Aorta (tissue), 5 donors: ENCODE results near the gene CD8B. TPM values are rescaled to one million over a fixed set of nuclear protein-coding genes. Genes with fewer than 3 reads are reported as not detected.

Source experiments
- ATAC-seq: fragments of 200-7000 bp; cut with Tn5 transposase; one replicate; pipeline ENCODE4 v1.9.1; 2022; ENCODE audit warnings: moderate library complexity; ENCODE audit not compliant: low FRiP score
- DNase-seq, 2 donors: peaks; one replicate each; pipeline ENCODE4 v3.0.0-alpha.2; 2020
- H3K27ac ChIP-seq, 2 donors: one replicate each; pipeline ENCODE4 v1.5.1; 2013; ENCODE audit warnings: low read length in 2 of 2, mild to moderate bottlenecking in 2 of 2, moderate library complexity in 2 of 2, control low read depth in 1 of 2, inconsistent platforms in 1 of 2, low read depth in 1 of 2
- H3K27me3 ChIP-seq, 2 donors: one replicate each; pipeline ENCODE4 v1.6.1; 2013; ENCODE audit warnings: control low read depth in 1 of 2, low read length in 1 of 2, mild to moderate bottlenecking in 1 of 2, moderate library complexity in 1 of 2; ENCODE audit not compliant: insufficient read depth in 2 of 2, control insufficient read depth in 1 of 2
- H3K36me3 ChIP-seq, 2 donors: one replicate each; pipeline ENCODE4 v1.6.1; 2013; ENCODE audit warnings: control low read depth in 1 of 2, low read length in 1 of 2, mild to moderate bottlenecking in 1 of 2; ENCODE audit not compliant: insufficient read depth in 2 of 2, control insufficient read depth in 1 of 2
- H3K4me1 ChIP-seq, 2 donors: one replicate each; pipeline ENCODE4 v1.6.1; 2013; ENCODE audit warnings: low read length in 2 of 2, control low read depth in 1 of 2, mild to moderate bottlenecking in 1 of 2, moderate library complexity in 1 of 2; ENCODE audit not compliant: insufficient read depth in 2 of 2, control insufficient read depth in 1 of 2
- H3K4me3 ChIP-seq, 2 donors: one replicate each; pipeline ENCODE4 v1.5.1; 2013; ENCODE audit warnings: low read length in 2 of 2, control low read depth in 1 of 2, mild to moderate bottlenecking in 1 of 2
- H3K9me3 ChIP-seq: one replicate; pipeline ENCODE4 v1.6.1; 2013; ENCODE audit warnings: mild to moderate bottlenecking, low read length; ENCODE audit not compliant: control insufficient read depth
- WGBS, 2 donors: extraction: QIAGEN DNeasy Blood & Tissue Kit; methylation state at CpG; one replicate each; pipeline ENCODE4 v1.1.7; 2013; 5-methylcytosine and 5-hydroxymethylcytosine counted together
- intact Hi-C, 2 donors: fragments of 100-400 bp; cut with DNase I; formaldehyde crosslinking; loops; one replicate each; pipeline versions ENCODE4 v1.14.2 to v1.15.0; 2022
- polyA plus RNA-seq, 2 donors: library from polyadenylated mRNA; stranded (reverse); fragments of 200-250 nt; gene quantifications; one replicate each; pipeline ENCODE4 v1.2.3, GENCODE V29; 2013
- total RNA-seq, 2 donors: library from RNA; stranded (reverse); fragmentation: NEBNext Ultra II Directional; extraction: Animal tissue kit (Norgen Biotek cat#: 25700); gene quantifications; one replicate each; pipeline ENCODE4 v1.2.1, GENCODE V29; 2021
- donor health status: healthy with polysubstance abuse.
- donor health status: Bipolar disorder and iron deficiency.
- donor health status: DM: no; HTN: no; CAD: no.
- donor health status: DM: no; HTN: no; CAD: no.
- donor health status: DM: yes; HTN: yes; CAD: no.

The CD8B gene
- total and polyA plus RNA-seq, 4 donors, result 1.2 to 3.0 (median 1.9) TPM; not detected in 1

GRCh38 chr2:86800856-86801567 is 60.7 kb downstream of the CD8B start:
- H3K4me3 ChIP-seq, result no peak overlapping the region
- H3K27me3 ChIP-seq, result no peaks in the 10 kb centered on the region
- 86 to 90% methylated on average over 2 of the region's 2 CpGs for WGBS, 2 donors
- intact Hi-C loops, result no loop called here
- no peak overlapping the region for H3K27ac ChIP-seq
- DNase-seq (no peak), ATAC-seq (no peak)
- H3K36me3 ChIP-seq, result no peaks in the 10 kb centered on the region
- H3K4me1 ChIP-seq, result no peaks in the 10 kb centered on the region
- peaks cover 7% of the 10 kb centered on the region for H3K9me3 ChIP-seq

DNA sequence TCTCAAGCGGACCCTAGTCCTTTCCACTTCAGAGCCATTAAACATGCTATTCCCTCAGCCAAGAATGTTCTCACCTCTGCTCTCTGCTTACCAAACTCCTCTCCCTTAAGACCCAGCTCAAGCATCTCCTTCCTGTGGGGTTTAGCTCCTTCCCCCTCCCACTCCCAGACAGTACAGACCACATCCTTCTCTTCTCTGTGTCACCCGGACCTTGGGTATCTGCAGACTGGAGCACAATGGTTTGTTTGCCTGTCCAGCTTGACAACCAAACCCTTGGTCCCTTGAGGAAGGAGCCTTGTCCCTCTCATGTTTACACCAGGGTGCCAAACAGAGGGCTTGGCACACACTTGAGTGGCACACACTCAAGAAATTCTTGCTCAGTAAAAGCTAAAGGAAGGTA is 66.8 kb downstream of the CD8B start:
- H3K9me3 ChIP-seq, result peaks cover 10% of the 10 kb centered on the region
- no peak overlapping the region for H3K27ac ChIP-seq
- no peak overlapping the region for H3K4me3 ChIP-seq
- ATAC-seq, result no peak
- no peaks in the 10 kb centered on the region for H3K27me3 ChIP-seq
- DNase-seq, result no peak
- H3K36me3 ChIP-seq, result no peaks in the 10 kb centered on the region
- no peaks in the 10 kb centered on the region for H3K4me1 ChIP-seq
- intact Hi-C loops, result no loop called here
- 45% methylated on average over 2 of the region's 2 CpGs for WGBS, 2 donors

- H3K27ac ChIP-seq, result no peak overlapping the region
- H3K9me3 ChIP-seq, result peaks cover 10% of the 10 kb centered on the region
- ATAC-seq, result no peak
- no peaks in the 10 kb centered on the region for H3K27me3 ChIP-seq
- no peaks in the 10 kb centered on the region for H3K36me3 ChIP-seq
- H3K4me3 ChIP-seq, result no peak overlapping the region
- DNase-seq, result no peak
- no peaks in the 10 kb centered on the region for H3K4me1 ChIP-seq
- WGBS, 2 donors, result 91 to 95% methylated on average over 4 of the region's 4 CpGs
- intact Hi-C loops, result no loop called here
These were observed 67.9 kb downstream of the CD8B start for GRCh38 chr2:86793752-86794151.

GRCh38 chr2:86791573-86791972 is 70.1 kb downstream of the CD8B start:
- Histone ChIP-seq H3K4me1 (peaks cover 0 to 2% of the 10 kb centered on the region in 2 donors), H3K27ac (no peak overlapping the region), H3K9me3 (peaks cover 3% of the 10 kb centered on the region), H3K27me3 (no peaks in the 10 kb centered on the region), H3K4me3 (no peak overlapping the region), H3K36me3 (no peaks in the 10 kb centered on the region)
- WGBS, 2 donors, result 84% methylated on average over 7 of the region's 7 CpGs
- ATAC-seq, result no peak
- intact Hi-C loops, result no loop called here
- DNase-seq, result no peak

DNA sequence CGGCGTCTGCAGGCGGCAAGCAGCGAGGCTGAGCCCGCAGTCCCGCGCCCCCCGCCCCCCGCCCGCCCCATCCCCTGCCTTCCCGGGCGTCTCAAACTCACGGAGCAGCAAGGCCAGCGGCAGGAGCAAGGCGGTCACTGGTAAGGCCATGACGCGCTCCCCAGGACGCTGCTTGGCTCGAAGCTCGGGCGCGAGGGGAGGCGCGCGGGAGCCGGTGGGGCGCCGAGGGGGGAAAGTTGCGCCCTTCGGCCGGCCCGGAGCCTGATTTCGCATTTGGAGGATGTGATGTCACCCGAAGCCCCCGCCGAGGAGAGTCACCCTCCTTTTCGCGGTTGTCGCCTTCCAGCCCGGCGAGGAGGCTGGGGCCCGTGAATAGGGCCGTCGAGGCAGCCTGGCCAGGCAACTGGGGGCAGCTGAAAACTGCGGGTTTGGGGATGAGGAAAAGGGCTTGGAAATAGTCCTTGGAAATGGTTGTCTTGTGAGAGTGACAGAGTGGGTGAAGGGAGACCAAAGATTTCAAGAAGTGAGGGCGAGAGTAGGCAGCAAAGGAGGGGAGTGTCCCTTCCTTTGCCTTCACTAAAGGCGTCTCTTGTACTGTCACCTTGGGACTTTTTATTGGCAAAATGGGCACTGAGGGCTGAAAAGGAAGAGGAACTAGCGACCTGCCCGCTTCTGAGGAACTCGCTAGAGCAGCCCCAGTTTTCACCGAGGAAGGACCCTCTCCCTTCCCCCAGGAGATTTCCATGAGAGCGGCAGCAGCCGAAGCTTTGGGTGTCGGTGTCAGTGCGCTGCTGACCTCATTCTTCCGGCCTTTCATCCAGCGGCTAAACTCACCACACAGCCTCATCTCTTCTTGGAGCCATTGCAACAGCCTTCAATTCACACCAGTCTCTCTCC is 70.8 kb downstream of the CD8B start, which contains the start of gene CD8A:
Gene CD8A (minus strand): TSS at position 238 of the 897 bp plus-strand sequence. CDS start 88 bp downstream, at position 150.
- Histone ChIP-seq H3K27me3 (no peaks in the 10 kb centered on the region), H3K36me3 (no peaks in the 10 kb centered on the region), H3K9me3 (peaks cover 3% of the 10 kb centered on the region), H3K4me1 (peaks cover 0 to 2% of the 10 kb centered on the region in 2 donors), H3K27ac (no peak within 1 kb of the TSS), H3K4me3 (no peak within 1 kb of the TSS)
- WGBS, 2 donors, result 18 to 20% methylated on average over 57 of the region's 57 CpGs
- DNase-seq (no peak), ATAC-seq (peak; percentile 24)
- intact Hi-C loops, result no loop called here

DNA sequence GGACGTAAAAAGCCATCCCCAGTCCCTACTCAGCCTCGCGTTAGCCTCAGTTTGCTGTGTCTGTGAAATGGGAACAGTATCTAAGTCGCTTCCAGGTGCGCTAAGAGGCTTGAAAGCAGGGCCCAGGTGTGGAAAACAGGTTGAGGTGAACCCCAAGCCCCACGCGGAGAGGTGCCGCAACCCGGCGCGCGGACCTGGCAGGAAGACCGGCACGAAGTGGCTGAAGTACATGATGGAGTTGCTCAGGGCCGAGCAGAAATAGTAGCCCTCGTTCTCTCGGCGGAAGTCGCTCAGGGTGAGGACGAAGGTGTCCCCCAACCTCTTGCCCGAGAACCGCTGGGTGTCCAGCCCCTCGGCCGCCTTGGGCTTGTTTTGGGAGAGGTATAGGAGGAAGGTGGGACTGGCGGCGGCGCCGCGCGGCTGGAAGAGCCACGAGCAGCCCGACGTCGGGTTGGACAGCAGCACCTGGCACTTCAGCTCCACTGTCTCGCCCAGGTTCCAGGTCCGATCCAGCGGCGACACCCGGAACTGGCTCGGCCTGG is 71.5 kb downstream of the CD8B start:
- H3K27ac ChIP-seq, result no peak overlapping the region
- H3K9me3 ChIP-seq, result peaks cover 3% of the 10 kb centered on the region
- peak; percentile 37 for ATAC-seq
- peaks cover 0 to 2% of the 10 kb centered on the region in 2 donors for H3K4me1 ChIP-seq
- WGBS, 2 donors, result 3 to 5% methylated on average over 39 to 40 of the region's 40 CpGs
- H3K4me3 ChIP-seq, result no peak overlapping the region
- intact Hi-C loops, result no loop called here
- H3K36me3 ChIP-seq, result no peaks in the 10 kb centered on the region
- DNase-seq, result no peak
- H3K27me3 ChIP-seq, result no peaks in the 10 kb centered on the region

DNA sequence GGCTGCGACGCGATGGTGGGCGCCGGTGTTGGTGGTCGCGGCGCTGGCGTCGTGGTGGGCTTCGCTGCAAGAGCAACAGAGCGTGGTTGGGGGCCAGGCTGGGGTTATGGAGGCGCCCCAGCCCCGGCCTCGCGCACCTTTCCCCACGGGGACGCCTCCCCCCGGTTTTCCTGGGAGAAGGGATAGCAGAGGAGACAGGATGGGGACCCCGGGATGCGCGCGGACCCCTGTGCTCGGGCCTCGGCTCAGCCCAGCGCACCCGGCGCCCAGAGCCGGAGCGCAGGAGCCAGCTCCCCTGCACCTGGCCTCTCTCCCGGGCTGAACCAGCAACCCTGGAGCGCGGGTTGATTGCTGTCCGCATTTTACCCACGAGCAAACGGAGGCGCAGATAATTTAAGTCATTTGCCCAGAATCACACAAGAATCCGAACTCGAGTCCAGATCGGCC is 72.0 kb downstream of the CD8B start:
- DNase-seq, result no peak
- Histone ChIP-seq H3K9me3 (no peaks in the 10 kb centered on the region), H3K4me3 (no peak overlapping the region), H3K27me3 (no peaks in the 10 kb centered on the region), H3K36me3 (no peaks in the 10 kb centered on the region), H3K4me1 (peaks cover 0 to 2% of the 10 kb centered on the region in 2 donors), H3K27ac (no peak overlapping the region)
- ATAC-seq, result no peak
- intact Hi-C loops, result no loop called here
- 6 to 7% methylated on average over 37 to 40 of the region's 40 CpGs for WGBS, 2 donors

GRCh38 chr2:86788881-86789686 is 72.6 kb downstream of the CD8B start:
- WGBS, 2 donors, result 3% methylated on average over 64 of the region's 64 CpGs
- DNase-seq, result peak; percentile 59 to 83
- H3K4me3 ChIP-seq, result no peak overlapping the region

More at GRCh38 chr2:86788881-86789686, 72.6 kb downstream of the CD8B start:
- H3K9me3 ChIP-seq, result no peaks in the 10 kb centered on the region
- H3K27me3 ChIP-seq, result no peaks in the 10 kb centered on the region
- intact Hi-C loops, result no loop called here
- peaks cover 0 to 2% of the 10 kb centered on the region in 2 donors for H3K4me1 ChIP-seq
- H3K36me3 ChIP-seq, result no peaks in the 10 kb centered on the region
- H3K27ac ChIP-seq, result no peak overlapping the region
- ATAC-seq, result no peak
